HepG2 (cell line): ENCODE measurements around the gene ADAMTS16. TPM values are rescaled to one million over a fixed set of nuclear protein-coding genes. Genes with fewer than 3 reads are reported as not detected.

Experiments used
- ATAC-seq: fragments of 200-7000 bp; cut with Tn5 transposase; 3 replicates; pipeline ENCODE4 v1.9.1; 2020; ENCODE audit warnings: mild to moderate bottlenecking, moderate library complexity
- BruUV-seq: library from RNA; stranded (reverse); fragments of 400-500 nt; replicated peaks from 2 replicates; lab custom pipeline; 2021; lab: Mats Ljungman, UMichigan
- CTCF ChIA-PET: fragments of 300-600 bp; formaldehyde crosslinking; extraction: SDS; loops from one replicate; lab custom pipeline; 2021; ENCODE audit warnings: low total read pairs, inconsistent platforms, low intra/inter-chr PET ratio; lab: Yijun Ruan, JAX
- POLR2A ChIA-PET: fragments of 350-600 bp; sonication (Branson Sonifier 250); formaldehyde crosslinking; loops from one replicate; lab custom pipeline; 2020; ENCODE audit warnings: antibody characterized with exemption, inconsistent platforms; lab: Yijun Ruan, JAX
- DNase-seq: peaks from one replicate; pipeline ENCODE4 v3.0.0-alpha.2; 2015; ENCODE audit warnings: low spot score
- FAIRE-seq: peaks from 3 replicates; lab custom pipeline; 2011; peaks lifted over from hg19 to GRCh38; lab: Jason Lieb, UNC
- H2AFZ ChIP-seq: one replicate; pipeline ENCODE4 v1.6.1; 2011; ENCODE audit warnings: low read length, inconsistent platforms
- H3K27ac ChIP-seq: fragments of 300-600 bp; 3 replicates; pipeline ENCODE4 v1.8.0; 2011; ENCODE audit warnings: mixed run types, mild to moderate bottlenecking, mixed read lengths, low read length, inconsistent platforms; ENCODE audit not compliant: insufficient read depth; ENCODE audit errors: extremely low read length
- H3K27me3 ChIP-seq, 2 experiments: fragments of 200-600 bp in 1 of 2; 2 replicates in 1 of 2; 3 replicates in 1 of 2; pipeline versions ENCODE4 v1.6.0 to v1.8.0; 2011; ENCODE audit warnings: low read length in 2 of 2, mild to moderate bottlenecking in 2 of 2, moderate library complexity in 2 of 2, inconsistent platforms in 1 of 2; ENCODE audit not compliant: insufficient read depth in 2 of 2, control insufficient read depth in 1 of 2
- H3K36me3 ChIP-seq, 2 experiments: fragments of 200-600 bp in 1 of 2; replicated peaks in 1 of 2; 2 replicates in 1 of 2; 3 replicates in 1 of 2; pipeline versions ENCODE4 v1.5.1 to v1.8.0; 2011; ENCODE audit warnings: low read length in 2 of 2, inconsistent platforms in 1 of 2; ENCODE audit not compliant: insufficient read depth in 2 of 2, control insufficient read depth in 1 of 2
- H3K4me1 ChIP-seq: 2 replicates; pipeline ENCODE4 v1.5.1; 2012; ENCODE audit warnings: low read length, inconsistent platforms; ENCODE audit not compliant: insufficient read depth
- H3K4me2 ChIP-seq: 2 replicates; pipeline ENCODE4 v1.6.0; 2011; ENCODE audit warnings: low read depth, low read length, inconsistent platforms
- H3K4me3 ChIP-seq, 3 experiments: fragments of 200-600 bp in 1 of 3; sonication (generic), shearing (Covaris generic) in 1 of 3; replicated peaks in 1 of 3; 2 replicates each; pipeline ENCODE4 v1.5.1; 2011 to 2016; ENCODE audit warnings: low read length in 3 of 3, inconsistent platforms in 2 of 3, low read depth in 2 of 3, mild to moderate bottlenecking in 2 of 3, control low read depth in 1 of 3, mixed read lengths in 1 of 3; ENCODE audit not compliant: insufficient read depth in 1 of 3
- H3K79me2 ChIP-seq: one replicate; pipeline ENCODE4 v1.6.1; 2011; ENCODE audit warnings: low read length, inconsistent platforms; ENCODE audit not compliant: insufficient read depth
- H3K9ac ChIP-seq: 2 replicates; pipeline ENCODE4 v1.6.0; 2011; ENCODE audit warnings: mild to moderate bottlenecking, low read depth, low read length, inconsistent platforms; ENCODE audit not compliant: insufficient read depth
- H3K9me3 ChIP-seq: 2 replicates; pipeline ENCODE4 v1.5.1; 2012; ENCODE audit warnings: mild to moderate bottlenecking, low read length
- H4K20me1 ChIP-seq: 2 replicates; pipeline ENCODE4 v1.6.0; 2011; ENCODE audit warnings: inconsistent platforms, mild to moderate bottlenecking, low read length, moderate library complexity; ENCODE audit not compliant: insufficient read depth
- ATF1 ChIP-seq: IDR thresholded peaks from 2 replicates; pipeline ENCODE4 v1.6.1; 2016; ENCODE audit warnings: mild to moderate bottlenecking, control low read depth
- FIP1L1 ChIP-seq: fragments of 200-400 bp; formaldehyde crosslinking; IDR thresholded peaks from 2 replicates; pipeline ENCODE4 v1.6.1; 2018; ENCODE audit warnings: low read depth, mild to moderate bottlenecking, low read length, moderate library complexity, borderline replicate concordance; ENCODE audit not compliant: insufficient read depth
- HMGA1 ChIP-seq: sonication (generic); formaldehyde crosslinking; conservative IDR thresholded peaks from 2 replicates; pipeline ENCODE4 v1.4.0; 2020; ENCODE audit warnings: missing genetic modification reagents
- KDM5A ChIP-seq: fragments of 200-600 bp; sonication (generic); IDR thresholded peaks from 2 replicates; pipeline ENCODE4 v1.7.0; 2018; ENCODE audit warnings: antibody characterized with exemption, mild to moderate bottlenecking, low read length, borderline replicate concordance
- MAFF ChIP-seq: IDR thresholded peaks from 2 replicates; pipeline ENCODE4 v1.6.1; 2011; ENCODE audit warnings: low read depth, low read length, improper control_type of control experiment
- MXD3 ChIP-seq: IDR thresholded peaks from 2 replicates; pipeline ENCODE4 v1.6.1; 2016; ENCODE audit warnings: mild to moderate bottlenecking, missing biosample characterization, missing genetic modification reagents
- MYPOP ChIP-seq: sonication (generic); formaldehyde crosslinking; IDR thresholded peaks from 2 replicates; pipeline ENCODE4 v1.8.1; 2023; ENCODE audit warnings: mild to moderate bottlenecking, moderate library complexity, missing genetic modification reagents
- PATZ1 ChIP-seq: sonication (generic); formaldehyde crosslinking; IDR thresholded peaks from 2 replicates; pipeline ENCODE4 v1.4.0; 2020; ENCODE audit warnings: missing genetic modification reagents
- RNF219 ChIP-seq: sonication (generic); formaldehyde crosslinking; IDR thresholded peaks from 2 replicates; pipeline ENCODE4 v1.5.0; 2020; ENCODE audit warnings: mild to moderate bottlenecking, missing genetic modification reagents
- TIGD3 ChIP-seq: sonication (generic); formaldehyde crosslinking; IDR thresholded peaks from 2 replicates; pipeline ENCODE4 v1.5.1; 2020; ENCODE audit warnings: mild to moderate bottlenecking, missing genetic modification reagents, borderline replicate concordance
- ZBTB2 ChIP-seq: sonication (generic); formaldehyde crosslinking; IDR thresholded peaks from 2 replicates; pipeline ENCODE4 v1.8.0; 2022; ENCODE audit warnings: low read depth, missing genetic modification reagents
- ZNF225 ChIP-seq: sonication (generic); formaldehyde crosslinking; IDR thresholded peaks from 2 replicates; pipeline ENCODE4 v1.4.0; 2020; ENCODE audit warnings: mild to moderate bottlenecking, missing genetic modification reagents
- ZNF431 ChIP-seq: sonication (generic); formaldehyde crosslinking; IDR thresholded peaks from 2 replicates; pipeline ENCODE4 v1.9.0; 2022; ENCODE audit warnings: missing genetic modification reagents, low read depth, mild to moderate bottlenecking, borderline replicate concordance
- ZNF619 ChIP-seq: sonication (generic); formaldehyde crosslinking; IDR thresholded peaks from 2 replicates; pipeline ENCODE4 v1.4.0; 2020; ENCODE audit warnings: mild to moderate bottlenecking, missing genetic modification reagents
- ZNF7 ChIP-seq: IDR thresholded peaks from 2 replicates; pipeline ENCODE4 v1.6.1; 2016; ENCODE audit warnings: missing biosample characterization, missing genetic modification reagents
- WGBS: methylation state at CpG from one replicate; pipeline ENCODE4 v1.1.6; 2017; ENCODE audit warnings: low lambda C conversion rate; 5-methylcytosine and 5-hydroxymethylcytosine counted together
- in situ Hi-C: cut with HindIII; loops from 2 replicates; pipeline ENCODE4 v1.10.0; 2017; ENCODE audit warnings: low pct_unique_long_range_greater_than_20kb; ENCODE audit not compliant: extremely low pct_ligation_motif_present
- intact Hi-C: fragments of 100-400 bp; cut with micrococcal nuclease; formaldehyde crosslinking; loops from one replicate; pipeline ENCODE4 v1.10.0; 2022; ENCODE audit not compliant: unreplicated experiment
- polyA plus RNA-seq, 8 experiments: library from polyadenylated mRNA; depleted of rRNA in 3 of 8; stranded (reverse) in 7 of 8; unstranded in 1 of 8; fragments of >200 nt; fragmentation: Illumina TruSeq in 4 of 8; extraction: Trizol in 4 of 8; gene quantifications; 2 replicates each; pipeline versions ENCODE4 v1.2.1 to v1.2.3, GENCODE V29; 2011 to 2016; ENCODE audit warnings: low read depth in 4 of 8, missing spikeins in 1 of 8, mixed read lengths in 1 of 8; ENCODE audit not compliant: insufficient read depth in 1 of 8
- total RNA-seq, 5 experiments: library from RNA; depleted of rRNA; stranded (reverse); fragments of >200 nt; fragmentation: Illumina TruSeq; extraction: Trizol; gene quantifications; 2 replicates each; pipeline ENCODE4 v1.2.3, GENCODE V29; 2016; ENCODE audit warnings: low read depth in 1 of 5

ADAMTS16 gene
- total and polyA plus RNA-seq, 2 of the 13 experiments (the other 11 are each of a cell fraction or from before 2014, with no cell fraction given), result 0.02 to 0.03 TPM

GRCh38 chr5:5291357-5291756 is 151.2 kb downstream of the ADAMTS16 start:
- H3K4me2 ChIP-seq, result no peak overlapping the region
- no peak for FAIRE-seq
- no peak for DNase-seq
- no peaks in the 10 kb centered on the region for H3K36me3 ChIP-seq
- H3K27me3 ChIP-seq, result no peaks in the 10 kb centered on the region
- intact Hi-C loops, result loop anchor here (10.0 kb wide), 1 partner anchor 103 kb away; no protein-coding TSS in a partner anchor
- in situ Hi-C loops, result no loop called here
- peaks cover 2% of the 10 kb centered on the region; the same call in 1 of the 2 replicates for H3K4me1 ChIP-seq
- no peaks in the 10 kb centered on the region for H4K20me1 ChIP-seq
- no peaks in the 10 kb centered on the region for H3K79me2 ChIP-seq
- ChIA-PET CTCF (no interaction called here), POLR2A (no interaction called here)
- H3K4me3 ChIP-seq, result no peak overlapping the region
- no peak for ATAC-seq
- no TSS peak for BruUV-seq
- no peak overlapping the region for H3K9ac ChIP-seq
- 57% methylated on average over 4 of the region's 7 CpGs for WGBS
- H3K9me3 ChIP-seq, result no peaks in the 10 kb centered on the region
- H2AFZ ChIP-seq, result no peak overlapping the region
- H3K27ac ChIP-seq, result no peak overlapping the region
- TF ChIP-seq PATZ1 (CRISPR knock-in tag) (no peak), MAFF (no peak), ZNF431 (CRISPR knock-in tag) (no peak), KDM5A (no peak), ZBTB2 (CRISPR knock-in tag) (no peak), FIP1L1 (no peak), ZNF7 (CRISPR knock-in tag) (no peak), ATF1 (CRISPR knock-in tag) (no peak), ZNF225 (CRISPR knock-in tag) (no peak), RNF219 (CRISPR knock-in tag) (no peak), MXD3 (CRISPR knock-in tag) (no peak), MYPOP (no peak), TIGD3 (CRISPR knock-in tag) (no peak), ZNF619 (CRISPR knock-in tag) (no peak), HMGA1 (no peak)
